ENCODE measurements around the gene UGP2.

UGP2 gene

GRCh38 chr2:63865159-63865799 lies 23.6 kb downstream of the UGP2 start:
- no peak for DNase-seq (ENCODE audit: low spot score)

DNA sequence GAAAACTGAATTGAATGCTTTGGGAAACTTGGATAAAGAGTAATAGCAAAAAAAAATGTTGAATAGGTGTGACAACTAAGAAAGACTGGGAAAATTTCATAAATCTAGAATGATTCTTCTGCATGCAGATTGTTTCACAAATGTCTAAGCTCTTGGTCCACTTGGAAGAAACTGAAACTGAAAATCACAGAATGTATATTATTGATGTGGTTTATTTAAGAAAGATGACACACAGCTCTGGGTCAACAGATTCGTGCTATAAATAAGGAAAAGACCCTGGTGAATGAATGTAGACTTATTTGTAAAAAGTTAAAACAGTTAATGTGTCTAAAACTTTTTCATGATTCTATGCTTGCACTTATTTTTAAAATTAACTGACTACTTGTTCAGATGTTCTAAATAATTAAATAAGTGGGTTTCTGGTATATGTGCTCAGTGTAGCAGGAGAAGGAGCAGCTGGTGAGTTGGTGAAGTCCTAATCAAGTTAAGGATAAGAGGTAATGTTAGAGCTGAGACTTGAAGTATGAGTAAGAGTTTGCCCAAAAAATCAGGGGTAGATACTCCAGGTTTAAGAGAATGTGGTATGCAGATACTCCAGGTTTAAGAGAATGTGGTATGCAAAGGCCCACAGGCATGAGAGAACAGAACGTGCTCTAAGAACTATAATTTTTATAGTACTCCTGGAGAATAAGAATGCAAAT lies 24.5 kb downstream of the UGP2 start:
- DNase-seq (ENCODE audit: low spot score), result no peak

GRCh38 chr2:63870679-63871078 lies 29.0 kb downstream of the UGP2 start:
- DNase-seq (ENCODE audit: low spot score), result no peak

DNA sequence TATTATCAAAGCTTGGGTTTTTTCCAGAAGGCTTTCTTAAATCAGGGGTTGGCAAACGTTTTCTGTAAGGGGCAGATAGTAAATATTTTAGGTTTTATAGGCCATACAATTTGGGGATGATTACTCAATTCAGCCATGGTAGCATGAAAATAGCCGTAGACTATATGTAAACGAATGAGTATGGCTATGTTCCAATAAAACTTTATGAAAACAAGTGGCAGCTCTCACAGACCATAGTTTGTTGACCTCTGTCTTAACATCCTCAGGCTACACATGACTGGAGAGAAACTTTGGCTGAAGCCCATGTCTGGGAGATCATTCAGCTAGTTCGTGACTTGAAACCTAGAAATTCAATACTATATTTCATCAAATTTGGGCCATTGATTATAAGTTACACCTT lies 30.2 kb downstream of the UGP2 start:
- DNase-seq (ENCODE audit: low spot score), result no peak

DNA sequence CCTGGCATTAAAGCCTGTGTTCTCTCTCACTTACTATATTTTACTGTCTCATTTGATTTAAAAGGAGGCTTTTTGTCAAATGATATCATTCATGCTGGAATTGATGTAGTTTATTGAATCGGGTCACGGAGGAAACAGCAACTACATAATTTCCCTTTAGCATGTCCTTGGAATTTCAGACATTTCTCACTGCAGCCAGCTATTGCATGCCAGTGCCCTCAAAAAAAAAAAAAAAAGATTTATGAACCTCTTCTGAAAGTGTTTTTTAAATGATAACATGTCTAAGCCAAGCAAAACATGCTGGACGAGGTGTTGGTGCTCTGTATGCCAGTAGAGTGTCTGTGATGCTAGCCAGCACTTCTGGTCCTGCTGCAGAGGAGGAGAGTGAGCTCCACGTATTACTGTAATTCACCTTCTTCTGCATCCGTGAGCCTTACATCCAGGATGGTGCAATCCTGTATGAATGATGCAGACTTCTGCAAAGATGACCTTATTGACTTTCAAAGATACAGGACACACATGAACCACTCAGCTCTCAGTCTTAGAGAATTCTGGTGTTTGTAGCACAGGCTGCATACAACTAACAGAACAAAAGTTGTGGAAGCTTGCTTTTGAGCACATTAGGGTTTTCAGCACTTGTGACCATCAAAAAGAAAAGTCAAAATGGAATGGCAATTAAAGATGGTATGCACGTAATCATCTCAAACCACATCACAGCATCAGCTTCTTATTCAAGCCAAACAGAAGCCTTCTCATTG lies 31.1 kb downstream of the UGP2 start:
- DNase-seq (ENCODE audit: low spot score), result no peak

DNA sequence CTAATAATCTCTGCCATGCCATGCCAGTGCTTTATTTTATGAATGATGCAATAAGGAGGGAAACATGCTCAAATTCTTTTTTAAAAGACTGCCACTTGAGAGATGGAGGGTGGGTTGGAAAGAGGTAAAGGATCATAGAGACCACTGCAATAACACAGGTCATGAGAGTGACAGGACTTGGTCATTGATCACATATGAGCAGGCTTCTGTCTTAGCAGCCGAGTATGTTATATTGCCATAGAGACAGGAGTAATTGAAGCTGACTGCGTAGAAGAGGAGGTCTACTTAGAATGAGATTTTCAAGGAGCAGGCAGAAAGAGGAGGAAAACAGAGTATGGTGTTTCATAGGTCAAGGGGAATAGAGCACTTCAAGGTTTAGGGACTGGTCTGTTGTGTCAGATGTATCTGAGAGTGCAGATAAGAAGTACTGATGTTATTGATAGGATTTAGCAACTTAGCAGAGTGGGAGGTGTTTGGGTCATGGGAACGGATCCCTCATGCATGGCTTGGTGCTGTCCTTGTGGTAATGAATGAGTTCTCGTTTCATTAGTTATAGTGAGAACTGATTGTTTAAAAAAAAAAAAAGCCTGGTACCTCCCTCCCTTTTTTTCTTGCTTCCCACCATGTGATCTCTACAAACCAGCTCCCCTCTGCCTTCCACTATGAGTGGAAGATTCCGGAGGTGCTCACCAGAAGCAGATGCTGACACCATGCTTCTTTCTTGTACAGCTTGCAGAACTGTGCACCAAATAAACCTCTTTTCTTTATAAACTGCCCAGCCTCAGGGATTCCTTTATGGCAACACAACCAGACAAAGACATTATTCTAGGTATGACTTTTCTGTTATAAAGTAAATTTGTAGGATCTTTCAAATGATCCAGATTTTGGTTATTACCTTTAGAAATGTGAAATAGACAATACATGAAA lies 32.8 kb downstream of the UGP2 start:
- DNase-seq (ENCODE audit: low spot score), result no peak

GRCh38 chr2:63875131-63875527 lies 33.4 kb downstream of the UGP2 start:
- DNase-seq (ENCODE audit: low spot score), result peak; percentile 37

GRCh38 chr2:63875559-63876245 lies 34.0 kb downstream of the UGP2 start:
- DNase-seq (ENCODE audit: low spot score), result peak; percentile 49

GRCh38 chr2:63876311-63876710 lies 34.6 kb downstream of the UGP2 start:
- DNase-seq (ENCODE audit: low spot score), result no peak

GRCh38 chr2:63878486-63878885 lies 36.8 kb downstream of the UGP2 start:
- DNase-seq (ENCODE audit: low spot score), result no peak

- no peak for DNase-seq (ENCODE audit: low spot score)
Observed at GRCh38 chr2:63879876-63880433, 38.3 kb downstream of the UGP2 start.

DNA sequence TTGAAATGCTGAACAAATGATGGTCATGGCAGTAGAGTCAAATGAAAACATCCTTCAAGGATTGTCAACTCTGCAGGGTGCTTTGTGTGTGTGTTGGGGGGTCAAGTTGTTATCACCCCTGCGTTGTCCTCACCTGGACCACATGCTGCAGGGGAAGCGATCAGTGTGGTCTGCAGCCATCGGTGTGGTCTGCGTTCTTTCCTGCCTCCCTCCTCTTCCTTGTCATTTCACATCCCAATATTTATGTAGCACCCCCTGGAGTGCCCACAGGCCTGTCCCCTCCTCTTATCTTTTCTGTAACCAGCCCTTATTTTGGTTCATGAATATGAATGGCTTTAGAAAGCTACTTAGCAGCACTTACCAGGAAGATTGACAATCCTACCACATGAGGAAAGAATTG lies 38.9 kb downstream of the UGP2 start:
- DNase-seq (ENCODE audit: low spot score), result no peak

DNA sequence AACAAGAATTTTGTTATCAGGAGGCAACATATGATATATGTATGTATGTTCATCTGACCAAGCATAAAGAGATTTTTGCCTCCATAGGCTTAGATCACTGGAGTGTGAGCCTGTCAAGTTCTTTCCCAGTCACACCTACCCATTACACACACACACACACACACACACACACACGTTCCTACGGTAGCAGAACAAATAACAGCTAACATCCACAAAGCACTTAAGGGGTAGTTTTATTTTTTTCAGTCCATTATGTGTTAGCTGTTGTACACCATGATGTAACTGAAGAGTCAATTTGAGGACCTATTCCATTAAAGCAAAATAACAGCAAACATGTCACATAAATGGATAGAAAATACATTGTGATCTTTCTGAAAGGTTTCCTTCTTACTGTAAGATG lies 39.5 kb downstream of the UGP2 start:
- DNase-seq (ENCODE audit: low spot score), result no peak

- no peak for DNase-seq (ENCODE audit: low spot score)
Observed at GRCh38 chr2:63882395-63883105, 40.9 kb downstream of the UGP2 start.

- DNase-seq (ENCODE audit: low spot score), result no peak
Observed at GRCh38 chr2:63886445-63886844, 44.7 kb downstream of the UGP2 start.

DNA sequence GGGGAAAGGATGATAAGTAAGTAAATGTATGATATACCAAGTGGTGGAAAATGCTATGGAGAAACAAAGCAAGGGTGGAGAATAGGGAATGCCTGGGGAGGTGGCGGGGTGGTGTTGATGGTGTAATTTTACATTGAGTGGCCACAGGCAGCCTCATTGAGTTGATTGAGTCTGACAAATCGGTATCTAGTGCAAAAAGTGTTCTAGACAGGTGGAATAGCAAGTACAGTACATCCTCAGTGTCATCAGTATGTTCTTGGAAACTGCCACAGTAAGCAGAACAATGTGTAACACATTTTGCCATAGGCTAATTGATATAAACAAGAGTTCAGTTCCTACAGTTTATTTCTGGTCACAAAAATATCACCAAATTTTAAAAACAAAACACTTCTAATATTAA lies 46.4 kb downstream of the UGP2 start:
- DNase-seq (ENCODE audit: low spot score), result no peak

- peak; percentile 78 for DNase-seq (ENCODE audit: low spot score)
Observed at GRCh38 chr2:63888490-63889402, 47.0 kb downstream of the UGP2 start.

DNA sequence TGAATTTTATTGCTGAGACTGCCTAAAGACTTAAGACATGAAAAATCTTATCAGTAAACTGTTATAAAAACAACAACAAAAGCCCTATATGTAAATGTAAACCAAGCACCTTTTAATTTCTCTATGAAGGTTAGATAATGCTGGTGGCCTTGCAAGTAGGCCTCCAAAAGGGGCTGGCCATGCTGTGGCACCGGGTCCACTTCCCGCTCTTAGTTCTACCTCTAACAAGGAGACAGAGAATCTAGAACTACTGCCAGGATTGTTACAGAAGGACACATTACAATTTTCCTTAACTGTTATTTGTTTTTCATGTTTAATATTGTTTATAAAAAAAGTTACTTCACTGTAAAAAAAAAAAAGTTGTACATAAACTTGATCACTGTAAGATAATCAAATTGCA lies 49.0 kb downstream of the UGP2 start:
- no peak for DNase-seq (ENCODE audit: low spot score)

GRCh38 chr2:63891488-63892030 lies 49.9 kb downstream of the UGP2 start:
- DNase-seq (ENCODE audit: low spot score), result peak; percentile 81

All from pons (tissue), 1 donor.